Ishikawa (cell line): Measurements from ENCODE around the gene PLA2G4D.

Source experiments
- CEBPB ChIP-seq: IDR thresholded peaks from 2 replicates; pipeline ENCODE4 v1.6.1; 2012
- CREB1 ChIP-seq: IDR thresholded peaks from 2 replicates; pipeline ENCODE4 v1.6.1; 2012; ENCODE audit warnings: low read depth
- EGR1 ChIP-seq: IDR thresholded peaks from 2 replicates; pipeline ENCODE4 v1.6.1; 2012
- EP300 ChIP-seq: IDR thresholded peaks from 2 replicates; pipeline ENCODE4 v1.6.1; 2012; ENCODE audit warnings: borderline replicate concordance
- NFIC ChIP-seq: IDR thresholded peaks from 2 replicates; pipeline ENCODE4 v1.6.1; 2012
- RAD21 ChIP-seq: IDR thresholded peaks from 2 replicates; pipeline ENCODE4 v1.6.1; 2012; ENCODE audit warnings: low read depth
- TAF1 ChIP-seq: IDR thresholded peaks from 2 replicates; pipeline ENCODE4 v1.6.1; 2012; ENCODE audit warnings: low read depth, mild to moderate bottlenecking
- TCF12 ChIP-seq: IDR thresholded peaks from 2 replicates; pipeline ENCODE4 v1.6.1; 2012; ENCODE audit warnings: low read depth
- TEAD4 ChIP-seq: IDR thresholded peaks from 2 replicates; pipeline ENCODE4 v1.6.1; 2012
- YY1 ChIP-seq: IDR thresholded peaks from 2 replicates; pipeline ENCODE4 v1.6.1; 2012; ENCODE audit warnings: low read depth
- ZBTB7A ChIP-seq: IDR thresholded peaks from 2 replicates; pipeline ENCODE4 v1.6.1; 2012; ENCODE audit warnings: low read depth
- TF ChIP-seq, protein P1 (sequence below): IDR thresholded peaks from 2 replicates; pipeline ENCODE4 v1.6.1; 2012; ENCODE audit warnings: low read depth, mild to moderate bottlenecking
- TF ChIP-seq, protein P2 (sequence below): IDR thresholded peaks from 2 replicates; pipeline ENCODE4 v1.6.1; 2012
- TF ChIP-seq, protein P3 (sequence below): IDR thresholded peaks from 2 replicates; pipeline ENCODE4 v1.6.1; 2012

DNA sequence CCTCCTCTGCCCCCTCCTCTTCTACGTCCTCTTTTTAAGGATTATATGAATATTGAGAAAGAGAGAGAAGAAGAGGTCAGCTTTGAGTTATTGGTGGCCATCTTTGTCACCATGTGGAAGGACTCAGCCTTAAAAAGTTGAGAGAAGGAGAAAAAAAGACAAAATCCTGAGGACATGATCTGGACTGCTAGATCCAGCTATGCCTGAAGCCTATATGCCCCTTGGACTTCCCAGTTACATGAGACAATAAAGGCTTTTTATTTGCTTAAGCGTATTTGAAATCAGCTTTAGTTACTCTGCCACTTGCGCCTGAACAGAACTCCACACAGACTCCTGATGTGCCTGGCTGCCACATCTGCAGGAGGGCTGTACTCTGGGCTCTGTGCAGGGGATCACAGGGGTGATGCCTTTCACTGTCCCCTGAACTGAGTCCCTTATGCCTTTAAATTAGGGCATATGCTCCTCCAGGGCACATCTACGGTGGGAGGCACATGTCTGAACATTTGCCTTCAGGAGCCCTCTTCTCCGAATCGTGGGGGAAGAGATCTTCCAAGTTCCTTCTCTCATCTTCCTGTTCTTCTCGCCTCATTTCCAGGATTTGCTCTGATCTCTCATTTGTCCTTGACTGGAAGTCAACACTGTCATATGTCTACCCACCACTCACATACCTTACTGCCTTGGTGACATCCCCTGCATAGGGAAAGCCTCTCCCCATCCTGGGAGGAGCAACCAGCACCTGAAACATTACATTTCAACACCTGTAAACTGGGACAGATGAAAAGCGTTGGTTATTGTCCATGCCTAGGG lies 59.5 kb downstream of the PLA2G4D start:
- TF ChIP-seq RAD21 (no peak), TEAD4 (no peak), EP300 (no peak), YY1 (no peak), ZBTB7A (no peak), NFIC (no peak), TCF12 (no peak), TAF1 (no peak), CREB1 (no peak), EGR1 (no peak), CEBPB (no peak)
- TF ChIP-seq, protein P1, sequence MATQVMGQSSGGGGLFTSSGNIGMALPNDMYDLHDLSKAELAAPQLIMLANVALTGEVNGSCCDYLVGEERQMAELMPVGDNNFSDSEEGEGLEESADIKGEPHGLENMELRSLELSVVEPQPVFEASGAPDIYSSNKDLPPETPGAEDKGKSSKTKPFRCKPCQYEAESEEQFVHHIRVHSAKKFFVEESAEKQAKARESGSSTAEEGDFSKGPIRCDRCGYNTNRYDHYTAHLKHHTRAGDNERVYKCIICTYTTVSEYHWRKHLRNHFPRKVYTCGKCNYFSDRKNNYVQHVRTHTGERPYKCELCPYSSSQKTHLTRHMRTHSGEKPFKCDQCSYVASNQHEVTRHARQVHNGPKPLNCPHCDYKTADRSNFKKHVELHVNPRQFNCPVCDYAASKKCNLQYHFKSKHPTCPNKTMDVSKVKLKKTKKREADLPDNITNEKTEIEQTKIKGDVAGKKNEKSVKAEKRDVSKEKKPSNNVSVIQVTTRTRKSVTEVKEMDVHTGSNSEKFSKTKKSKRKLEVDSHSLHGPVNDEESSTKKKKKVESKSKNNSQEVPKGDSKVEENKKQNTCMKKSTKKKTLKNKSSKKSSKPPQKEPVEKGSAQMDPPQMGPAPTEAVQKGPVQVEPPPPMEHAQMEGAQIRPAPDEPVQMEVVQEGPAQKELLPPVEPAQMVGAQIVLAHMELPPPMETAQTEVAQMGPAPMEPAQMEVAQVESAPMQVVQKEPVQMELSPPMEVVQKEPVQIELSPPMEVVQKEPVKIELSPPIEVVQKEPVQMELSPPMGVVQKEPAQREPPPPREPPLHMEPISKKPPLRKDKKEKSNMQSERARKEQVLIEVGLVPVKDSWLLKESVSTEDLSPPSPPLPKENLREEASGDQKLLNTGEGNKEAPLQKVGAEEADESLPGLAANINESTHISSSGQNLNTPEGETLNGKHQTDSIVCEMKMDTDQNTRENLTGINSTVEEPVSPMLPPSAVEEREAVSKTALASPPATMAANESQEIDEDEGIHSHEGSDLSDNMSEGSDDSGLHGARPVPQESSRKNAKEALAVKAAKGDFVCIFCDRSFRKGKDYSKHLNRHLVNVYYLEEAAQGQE, result no peak
- TF ChIP-seq, protein P2, sequence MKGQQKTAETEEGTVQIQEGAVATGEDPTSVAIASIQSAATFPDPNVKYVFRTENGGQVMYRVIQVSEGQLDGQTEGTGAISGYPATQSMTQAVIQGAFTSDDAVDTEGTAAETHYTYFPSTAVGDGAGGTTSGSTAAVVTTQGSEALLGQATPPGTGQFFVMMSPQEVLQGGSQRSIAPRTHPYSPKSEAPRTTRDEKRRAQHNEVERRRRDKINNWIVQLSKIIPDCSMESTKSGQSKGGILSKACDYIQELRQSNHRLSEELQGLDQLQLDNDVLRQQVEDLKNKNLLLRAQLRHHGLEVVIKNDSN, result no peak
- TF ChIP-seq, protein P3, sequence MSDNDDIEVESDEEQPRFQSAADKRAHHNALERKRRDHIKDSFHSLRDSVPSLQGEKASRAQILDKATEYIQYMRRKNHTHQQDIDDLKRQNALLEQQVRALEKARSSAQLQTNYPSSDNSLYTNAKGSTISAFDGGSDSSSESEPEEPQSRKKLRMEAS, result no peak
